OCI-LY3 (cell line): Measurements from ENCODE around the gene CCDC24.

Experiments used
- H2AFZ ChIP-seq: fragments of 200-600, 300-600 bp; shearing (Covaris generic); 2 replicates; pipeline ENCODE4 v1.6.0; 2014; ENCODE audit warnings: antibody characterized with exemption, low read depth, low read length
- H3K27ac ChIP-seq: fragments of 200-600, 300-600 bp; sonication (generic); 2 replicates; pipeline ENCODE4 v1.5.1; 2014; ENCODE audit warnings: mild to moderate bottlenecking, low read length, moderate library complexity, mixed read lengths
- H3K27me3 ChIP-seq: fragments of 200-600, 300-600 bp; sonication (generic); 2 replicates; pipeline ENCODE4 v1.6.1; 2014; ENCODE audit warnings: low read depth, low read length, mixed read lengths
- H3K36me3 ChIP-seq: fragments of 200-600, 300-600 bp; sonication (generic); replicated peaks from 2 replicates; pipeline ENCODE3; 2014; ENCODE audit warnings: low read depth, low read length, mixed read lengths
- H3K4me1 ChIP-seq: fragments of 300-600, 200-600 bp; sonication (generic); 2 replicates; pipeline ENCODE4 v1.6.1; 2014; ENCODE audit warnings: low read length, mixed read lengths
- H3K4me2 ChIP-seq: fragments of 200-600, 300-600 bp; sonication (generic); 2 replicates; pipeline ENCODE4 v1.6.1; 2014; ENCODE audit warnings: low read length, mixed read lengths
- H3K4me3 ChIP-seq: fragments of 300-600, 200-600 bp; sonication (generic); 2 replicates; pipeline ENCODE4 v1.5.1; 2014; ENCODE audit warnings: antibody characterized with exemption, mild to moderate bottlenecking, low read length, moderate library complexity
- H3K79me2 ChIP-seq: fragments of 300-600, 200-600 bp; shearing (Covaris generic); 2 replicates; pipeline ENCODE4 v1.6.1; 2014; ENCODE audit warnings: mild to moderate bottlenecking, low read length, mixed read lengths
- H3K9ac ChIP-seq: fragments of 300-600, 200-600 bp; shearing (Covaris generic); 2 replicates; pipeline ENCODE4 v1.6.0; 2014; ENCODE audit warnings: mild to moderate bottlenecking, low read length, moderate library complexity
- H3K9me3 ChIP-seq: fragments of 200-600, 300-600 bp; shearing (Covaris generic); 2 replicates; pipeline ENCODE4 v1.6.1; 2014; ENCODE audit warnings: low read length, mixed read lengths; ENCODE audit not compliant: insufficient read depth
- H4K20me1 ChIP-seq: fragments of 200-600, 300-600 bp; sonication (generic); 2 replicates; pipeline ENCODE4 v1.6.1; 2016; ENCODE audit warnings: low read length, mixed read lengths; ENCODE audit not compliant: insufficient read depth
- CTCF ChIP-seq: fragments of 200-600, 300-600 bp; sonication (generic); IDR thresholded peaks from 2 replicates; pipeline ENCODE4 v1.5.1; 2014; ENCODE audit warnings: antibody characterized with exemption, low read length, low read depth
- EZH2phosphoT487 ChIP-seq: fragments of 200-600 bp; shearing (Covaris generic); IDR thresholded peaks from 2 replicates; pipeline ENCODE4 v1.6.1; 2018; ENCODE audit warnings: antibody characterized with exemption, mixed run types, low read depth

CCDC24 gene

GRCh38 chr1:43991200-43991475, 261 bp upstream of the CCDC24 start:
- H3K4me2 ChIP-seq: peak overlapping the region; percentile 99
- H3K4me1 ChIP-seq: peaks cover 16% of the 10 kb centered on the region
- no peaks in the 10 kb centered on the region for H4K20me1 ChIP-seq
- peak overlapping the region; percentile 84 for H3K4me3 ChIP-seq
- no peaks in the 10 kb centered on the region for H3K36me3 ChIP-seq
- no peaks in the 10 kb centered on the region for H3K27me3 ChIP-seq
- 0 out of 2 replicates have a peak overlapping the region, but pooled peaks have one; percentile 74 for H2AFZ ChIP-seq
- H3K9me3 ChIP-seq: no peaks in the 10 kb centered on the region
- TF ChIP-seq EZH2phosphoT487: no peak
- TF ChIP-seq CTCF: no peak
- H3K9ac ChIP-seq: peak overlapping the region; percentile 65
- H3K79me2 ChIP-seq: no peaks in the 10 kb centered on the region
- no peak overlapping the region for H3K27ac ChIP-seq

GRCh38 chr1:43992232-43992995, 1.0 kb downstream of the CCDC24 start:
- Histone ChIP-seq H3K27me3 (no peaks in the 10 kb centered on the region), H3K27ac (no peak overlapping the region), H3K36me3 (no peaks in the 10 kb centered on the region), H2AFZ (no peak overlapping the region), H3K79me2 (no peaks in the 10 kb centered on the region), H3K4me1 (peaks cover 16% of the 10 kb centered on the region), H4K20me1 (no peaks in the 10 kb centered on the region), H3K9ac (peak overlapping the region; percentile 65; the same call in 1 of the 2 replicates), H3K4me3 (peak overlapping the region; percentile 84), H3K9me3 (no peaks in the 10 kb centered on the region), H3K4me2 (peak overlapping the region; percentile 99)
- TF ChIP-seq CTCF (no peak), EZH2phosphoT487 (no peak)

GRCh38 chr1:43993206-43993914, 2.0 kb downstream of the CCDC24 start:
- Histone ChIP-seq H3K4me3 (no peak overlapping the region), H3K27ac (no peak overlapping the region), H3K9ac (no peak overlapping the region), H3K4me1 (peaks cover 16% of the 10 kb centered on the region), H4K20me1 (no peaks in the 10 kb centered on the region), H3K4me2 (no peak overlapping the region), H3K9me3 (no peaks in the 10 kb centered on the region), H3K36me3 (no peaks in the 10 kb centered on the region), H3K79me2 (no peaks in the 10 kb centered on the region), H3K27me3 (no peaks in the 10 kb centered on the region), H2AFZ (no peak overlapping the region)
- TF ChIP-seq EZH2phosphoT487 (no peak), CTCF (no peak)

- Histone ChIP-seq H3K27me3 (no peaks in the 10 kb centered on the region), H3K9me3 (no peaks in the 10 kb centered on the region), H3K27ac (no peak overlapping the region), H3K4me2 (no peak overlapping the region), H2AFZ (no peak overlapping the region), H3K4me1 (peaks cover 16% of the 10 kb centered on the region), H3K4me3 (no peak overlapping the region), H3K79me2 (no peaks in the 10 kb centered on the region), H3K36me3 (no peaks in the 10 kb centered on the region), H3K9ac (no peak overlapping the region), H4K20me1 (no peaks in the 10 kb centered on the region)
- TF ChIP-seq CTCF (no peak), EZH2phosphoT487 (no peak)
These were observed 2.7 kb downstream of the CCDC24 start for GRCh38 chr1:43994071-43994470.
